HEK293 (cell line): Measurements from ENCODE around the gene WBP4.

Experiments
- KLF16 ChIP-seq: fragments of 450-650 bp; formaldehyde crosslinking; IDR thresholded peaks from 2 replicates; pipeline ENCODE4 v1.5.1; 2017; ENCODE audit warnings: missing biosample characterization, missing genetic modification characterization
- ZBTB20 ChIP-seq: fragments of 450-650 bp; formaldehyde crosslinking; IDR thresholded peaks from 2 replicates; pipeline ENCODE4 v1.5.1; 2016; ENCODE audit warnings: missing biosample characterization, missing genetic modification characterization
- ZNF169 ChIP-seq: fragments of 450-650 bp; formaldehyde crosslinking; IDR thresholded peaks from 2 replicates; pipeline ENCODE4 v1.5.1; 2016; ENCODE audit warnings: missing biosample characterization, missing genetic modification characterization
- ZNF221 ChIP-seq: fragments of 450-650 bp; formaldehyde crosslinking; IDR thresholded peaks from 2 replicates; pipeline ENCODE4 v1.5.1; 2017; ENCODE audit warnings: missing biosample characterization, missing genetic modification characterization, borderline replicate concordance
- ZNF239 ChIP-seq: fragments of 450-650 bp; formaldehyde crosslinking; IDR thresholded peaks from 2 replicates; pipeline ENCODE4 v1.5.1; 2016; ENCODE audit warnings: missing biosample characterization, missing genetic modification characterization
- ZNF404 ChIP-seq: fragments of 450-650 bp; formaldehyde crosslinking; IDR thresholded peaks from 2 replicates; pipeline ENCODE4 v1.5.1; 2017; ENCODE audit warnings: missing biosample characterization, missing genetic modification characterization
- TF ChIP-seq, protein P1 (sequence below): fragments of 450-650 bp; formaldehyde crosslinking; IDR thresholded peaks from 2 replicates; pipeline ENCODE4 v1.5.1; 2016; ENCODE audit warnings: missing biosample characterization, missing genetic modification characterization

DNA sequence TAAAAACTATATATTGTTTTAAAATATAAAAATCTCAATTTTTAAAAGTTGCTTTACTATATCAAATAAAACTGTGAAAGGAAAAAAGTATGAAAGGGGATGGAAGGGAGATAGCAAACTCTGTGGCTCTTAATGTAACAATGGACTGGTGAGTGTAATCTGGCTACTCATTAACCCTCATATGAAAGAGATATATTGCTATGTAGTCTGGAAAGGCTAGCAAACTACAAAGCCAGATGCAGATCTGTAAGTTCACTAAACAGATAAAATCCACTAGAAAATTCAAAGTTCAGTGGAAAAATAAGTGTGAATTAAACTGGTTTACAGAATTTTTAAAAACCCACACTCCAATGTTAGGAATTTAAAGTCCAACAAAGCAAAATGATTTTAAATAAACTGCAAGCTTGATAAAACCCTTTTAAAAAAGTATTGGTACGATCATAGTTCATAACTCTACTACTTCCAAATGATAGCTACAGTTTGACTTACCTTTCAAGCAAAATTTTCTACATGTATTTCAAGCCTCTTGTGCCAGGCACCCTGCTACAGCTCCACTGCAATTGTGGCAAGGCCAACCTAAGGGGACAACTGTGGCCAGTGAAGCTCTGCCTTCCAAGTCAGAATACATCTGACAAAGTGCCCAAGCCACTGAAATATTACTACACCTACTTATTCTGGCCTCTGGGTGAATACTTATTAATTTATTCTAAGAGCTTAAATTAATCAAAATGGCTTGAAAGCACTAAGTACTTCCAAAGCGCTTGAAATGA lies 41.5 kb upstream of the WBP4 start:
- TF ChIP-seq, protein P1, sequence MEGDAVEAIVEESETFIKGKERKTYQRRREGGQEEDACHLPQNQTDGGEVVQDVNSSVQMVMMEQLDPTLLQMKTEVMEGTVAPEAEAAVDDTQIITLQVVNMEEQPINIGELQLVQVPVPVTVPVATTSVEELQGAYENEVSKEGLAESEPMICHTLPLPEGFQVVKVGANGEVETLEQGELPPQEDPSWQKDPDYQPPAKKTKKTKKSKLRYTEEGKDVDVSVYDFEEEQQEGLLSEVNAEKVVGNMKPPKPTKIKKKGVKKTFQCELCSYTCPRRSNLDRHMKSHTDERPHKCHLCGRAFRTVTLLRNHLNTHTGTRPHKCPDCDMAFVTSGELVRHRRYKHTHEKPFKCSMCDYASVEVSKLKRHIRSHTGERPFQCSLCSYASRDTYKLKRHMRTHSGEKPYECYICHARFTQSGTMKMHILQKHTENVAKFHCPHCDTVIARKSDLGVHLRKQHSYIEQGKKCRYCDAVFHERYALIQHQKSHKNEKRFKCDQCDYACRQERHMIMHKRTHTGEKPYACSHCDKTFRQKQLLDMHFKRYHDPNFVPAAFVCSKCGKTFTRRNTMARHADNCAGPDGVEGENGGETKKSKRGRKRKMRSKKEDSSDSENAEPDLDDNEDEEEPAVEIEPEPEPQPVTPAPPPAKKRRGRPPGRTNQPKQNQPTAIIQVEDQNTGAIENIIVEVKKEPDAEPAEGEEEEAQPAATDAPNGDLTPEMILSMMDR, result no peak
- TF ChIP-seq KLF16 (tag by site-specific recombination) (no peak), ZBTB20 (tag by site-specific recombination) (no peak), ZNF404 (no peak), ZNF239 (tag by site-specific recombination) (no peak), ZNF221 (tag by site-specific recombination) (no peak), ZNF169 (tag by site-specific recombination) (no peak)
